GM19467 (cell line): ENCODE results near the gene TRO.

Experiments used
- ATAC-seq: cut with Tn5 transposase; IDR thresholded peaks from one replicate; pipeline ENCODE4 v1.9.1; 2021; ENCODE audit warnings: mild to moderate bottlenecking, moderate library complexity; ENCODE audit not compliant: unreplicated experiment

TRO gene

GRCh38 chrX:54920610-54921426 is at the start of gene TRO:
TRO (plus strand) TSS chrX:54920824; CDS start chrX:54922247, 1,423 bp downstream.
- no peak for ATAC-seq

- no peak for ATAC-seq
Observed at GRCh38 chrX:54885740-54886139, 34.9 kb upstream of the TRO start.

GRCh38 chrX:54891573-54891972 is 29.1 kb upstream of the TRO start:
- no peak for ATAC-seq

GRCh38 chrX:54894159-54894558 is 26.5 kb upstream of the TRO start:
- no peak for ATAC-seq

GRCh38 chrX:54909941-54910340 is 10.7 kb upstream of the TRO start:
- ATAC-seq: no peak

- ATAC-seq: no peak
Observed at GRCh38 chrX:54921427-54922021, 900 bp downstream of the TRO start.

GRCh38 chrX:54922547-54922946 is 1.9 kb downstream of the TRO start:
- ATAC-seq: no peak

- no peak for ATAC-seq
Observed at GRCh38 chrX:54923376-54923775, 2.8 kb downstream of the TRO start.

GRCh38 chrX:54926978-54927377 is 6.4 kb downstream of the TRO start:
- ATAC-seq: no peak

GRCh38 chrX:54928876-54929275 is 8.3 kb downstream of the TRO start:
- no peak for ATAC-seq

- no peak for ATAC-seq
Observed at GRCh38 chrX:54930291-54931049, 9.8 kb downstream of the TRO start.

- ATAC-seq: no peak
Observed at GRCh38 chrX:54931107-54931506, 10.5 kb downstream of the TRO start.

- no peak for ATAC-seq
Observed at GRCh38 chrX:54933150-54933826, 12.7 kb downstream of the TRO start.

- no peak for ATAC-seq
Observed at GRCh38 chrX:54934058-54934457, 13.4 kb downstream of the TRO start.

- no peak for ATAC-seq
Observed at GRCh38 chrX:54934890-54935289, 14.3 kb downstream of the TRO start.

- no peak for ATAC-seq
Observed at GRCh38 chrX:54935306-54935705, 14.7 kb downstream of the TRO start.

GRCh38 chrX:54937416-54937815 is 16.8 kb downstream of the TRO start:
- no peak for ATAC-seq

GRCh38 chrX:54944816-54945215 is 24.2 kb downstream of the TRO start:
- ATAC-seq: no peak

- no peak for ATAC-seq
Observed at GRCh38 chrX:54945224-54945623, 24.6 kb downstream of the TRO start.

- ATAC-seq: no peak
Observed at GRCh38 chrX:54950730-54951375, 30.2 kb downstream of the TRO start.

GRCh38 chrX:54961750-54962149 is 41.1 kb downstream of the TRO start:
- no peak for ATAC-seq
